HG03139 (cell line): ENCODE measurements around the gene TBXAS1.
"Not testable (repeated sequence)": the region's sequence is repeated elsewhere in the genome, so short reads cannot be mapped to it uniquely, and the experiment has no call there.

Experiments
- ATAC-seq: cut with Tn5 transposase; IDR thresholded peaks from one replicate; pipeline ENCODE4 v1.9.1; 2021; ENCODE audit not compliant: unreplicated experiment

TBXAS1 gene

GRCh38 chr7:139913021-139913844, 84.2 kb downstream of the TBXAS1 start:
- no peak for ATAC-seq

DNA sequence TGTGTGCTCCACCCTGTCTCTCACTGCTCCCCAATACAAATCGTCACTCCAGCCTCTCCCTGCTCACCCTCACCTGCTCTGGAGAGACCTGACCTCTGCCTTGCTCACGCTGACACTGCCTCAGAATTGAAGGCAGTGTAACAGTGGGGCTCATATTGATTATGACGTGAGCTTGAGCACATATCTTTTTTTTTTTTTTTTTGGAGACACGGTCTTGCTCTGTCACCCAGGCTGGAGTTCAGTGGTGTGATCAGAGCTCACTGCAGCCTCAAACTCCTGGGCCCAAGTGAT, 84.7 kb downstream of the TBXAS1 start:
- no peak for ATAC-seq

DNA sequence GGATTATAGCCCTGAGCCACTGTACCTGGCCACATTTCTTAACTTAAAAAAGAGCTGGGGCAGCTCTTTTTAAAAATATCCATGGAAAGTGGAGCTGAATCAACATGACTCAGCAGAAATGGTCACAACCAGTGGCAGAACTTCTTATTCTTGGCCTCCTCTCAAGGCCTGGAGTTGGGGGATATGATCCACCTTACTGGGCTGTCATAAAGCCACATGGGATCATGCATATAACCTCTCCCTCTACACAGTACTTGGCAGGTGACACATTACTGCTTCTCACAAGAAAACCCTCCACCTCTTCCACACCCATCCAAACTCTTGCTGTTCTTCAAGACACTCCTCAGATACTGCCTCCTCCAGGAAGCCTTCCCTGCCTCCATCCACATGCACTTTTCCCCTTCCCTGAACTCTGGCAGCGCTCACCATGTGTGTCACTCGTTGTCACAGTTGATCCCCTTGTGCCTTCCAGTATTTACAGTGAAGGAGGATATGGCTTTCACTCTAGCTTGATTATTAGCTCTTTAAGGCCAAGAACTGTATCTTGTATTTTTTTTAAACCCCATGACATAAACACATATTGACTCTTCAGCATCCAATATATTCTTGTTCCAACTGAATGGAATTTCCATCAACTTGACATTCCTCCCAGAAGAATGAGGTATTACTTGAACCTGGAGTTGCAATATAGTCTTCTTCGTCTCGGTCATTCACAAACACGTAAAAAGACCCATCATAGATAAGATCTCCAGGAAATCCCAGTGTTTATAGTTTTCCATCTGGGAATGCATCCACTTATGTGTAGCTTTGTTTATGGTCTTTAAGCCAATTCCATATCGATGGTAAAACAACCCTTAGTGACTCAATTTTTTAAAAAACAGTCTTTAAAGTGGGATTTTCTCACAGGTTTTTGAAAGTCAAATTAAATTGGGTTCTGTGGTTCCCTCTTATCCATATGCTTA, 85.5 kb downstream of the TBXAS1 start:
- ATAC-seq = no peak

- ATAC-seq = no peak
Observed at GRCh38 chr7:139915268-139915863, 86.3 kb downstream of the TBXAS1 start.

DNA sequence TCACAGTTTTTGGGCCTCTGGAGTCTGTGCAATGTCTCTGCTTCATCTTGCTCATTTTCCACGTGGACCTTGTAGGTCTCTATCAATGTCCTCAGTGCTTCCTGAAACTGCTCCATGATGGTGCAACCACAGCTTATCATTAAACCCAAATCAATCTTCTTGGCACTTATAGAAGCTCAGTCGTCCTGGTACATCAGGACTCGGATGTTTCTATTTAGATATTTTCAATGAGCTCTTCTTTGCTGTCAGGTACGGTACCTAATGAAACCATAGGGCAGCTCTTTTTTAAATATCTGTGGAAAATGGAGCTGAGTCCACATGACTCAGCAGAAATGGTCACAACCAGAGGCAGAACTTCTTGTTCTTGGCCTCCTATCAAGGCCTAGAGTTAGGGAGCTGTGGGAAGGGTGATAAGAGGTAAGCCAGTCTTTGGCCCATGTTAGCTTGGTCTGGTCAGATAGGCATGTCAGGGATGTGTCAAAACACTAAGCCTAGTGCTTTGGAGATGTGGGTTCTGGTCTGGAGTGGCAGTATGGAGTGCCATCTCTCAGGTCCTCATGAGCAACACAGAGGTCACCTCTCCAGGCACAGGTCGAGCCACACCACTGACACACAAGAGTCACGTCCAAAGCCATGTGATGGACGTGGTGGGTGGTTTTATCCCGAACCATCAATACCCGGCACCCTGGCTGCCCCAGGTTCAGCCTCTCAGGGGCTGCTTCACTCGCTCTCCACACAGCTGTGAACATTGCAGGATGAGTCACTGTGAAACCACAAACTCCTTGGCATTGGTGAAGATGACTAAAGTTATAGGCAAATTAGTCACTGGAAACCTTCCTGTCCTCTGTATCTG, 87.0 kb downstream of the TBXAS1 start:
- ATAC-seq = peak; percentile 82

- ATAC-seq = peak; percentile 73
Observed at GRCh38 chr7:139916717-139917395, 87.8 kb downstream of the TBXAS1 start.

- ATAC-seq = no peak
Observed at GRCh38 chr7:139917851-139918250, 88.8 kb downstream of the TBXAS1 start.

- ATAC-seq = no peak
Observed at GRCh38 chr7:139918480-139918879, 89.4 kb downstream of the TBXAS1 start.

GRCh38 chr7:139923090-139923489, 94.0 kb downstream of the TBXAS1 start:
- no peak for ATAC-seq

- ATAC-seq = no peak
Observed at GRCh38 chr7:139924461-139924860, 95.4 kb downstream of the TBXAS1 start.

DNA sequence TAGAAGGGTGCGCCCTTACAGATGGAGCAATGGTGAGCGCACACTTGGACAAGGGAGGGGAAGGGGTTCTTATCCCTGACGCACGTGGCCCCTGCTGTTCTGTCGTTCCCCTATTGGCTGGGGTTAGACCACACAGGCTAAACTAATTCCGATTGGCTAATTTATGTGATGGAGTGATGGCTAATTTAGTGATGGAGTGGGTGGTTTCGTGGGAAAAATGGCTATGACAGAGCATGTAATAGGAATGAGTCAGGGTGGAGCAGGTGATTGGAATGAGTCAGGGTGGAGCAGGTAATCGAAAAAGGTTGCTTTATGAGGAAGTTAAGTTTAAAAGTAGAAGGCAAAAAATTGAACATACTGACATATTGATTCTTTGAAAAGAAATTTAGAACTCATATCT, 100.2 kb downstream of the TBXAS1 start:
- ATAC-seq = not testable (repeated sequence)

GRCh38 chr7:139930286-139930965, 101.4 kb downstream of the TBXAS1 start:
- no peak for ATAC-seq

DNA sequence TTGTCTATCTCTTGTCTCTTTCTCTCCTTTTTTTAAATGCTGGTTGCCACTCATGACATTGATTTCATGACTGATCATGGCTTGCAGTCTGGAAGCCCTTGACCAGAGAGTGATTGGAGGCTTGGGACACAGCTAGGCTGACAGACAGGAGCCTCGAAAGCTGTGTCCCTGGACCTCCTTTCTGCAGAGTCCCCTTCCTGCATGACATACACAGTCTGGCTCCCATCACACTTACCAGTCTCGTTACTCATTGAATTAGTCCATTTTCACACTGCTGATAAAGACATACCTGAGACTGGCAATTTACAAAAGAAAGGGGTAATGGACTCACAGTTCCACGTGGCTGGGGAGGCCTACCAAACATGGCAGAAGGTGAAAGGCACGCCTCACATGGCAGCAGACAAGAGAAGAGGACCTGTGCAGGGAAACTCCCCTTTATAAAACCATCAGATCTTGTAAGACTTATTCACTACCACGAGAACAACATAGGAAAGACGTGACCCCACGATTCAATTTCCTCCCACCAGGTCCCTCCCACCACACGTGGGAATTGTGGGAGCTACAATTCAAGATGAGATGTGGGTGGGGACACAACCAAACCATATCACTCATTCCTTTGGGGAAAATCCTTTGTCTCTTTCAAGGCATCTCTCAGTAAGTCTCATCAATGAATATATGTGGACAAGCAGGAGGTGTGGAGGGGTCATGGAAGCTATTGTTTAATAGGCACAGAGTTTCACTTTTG, 102.3 kb downstream of the TBXAS1 start:
- no peak for ATAC-seq

- no peak for ATAC-seq
Observed at GRCh38 chr7:139932531-139932930, 103.5 kb downstream of the TBXAS1 start.

GRCh38 chr7:139936760-139937310, 107.8 kb downstream of the TBXAS1 start:
- no peak for ATAC-seq

- no peak for ATAC-seq
Observed at GRCh38 chr7:139937715-139938114, 108.7 kb downstream of the TBXAS1 start.

DNA sequence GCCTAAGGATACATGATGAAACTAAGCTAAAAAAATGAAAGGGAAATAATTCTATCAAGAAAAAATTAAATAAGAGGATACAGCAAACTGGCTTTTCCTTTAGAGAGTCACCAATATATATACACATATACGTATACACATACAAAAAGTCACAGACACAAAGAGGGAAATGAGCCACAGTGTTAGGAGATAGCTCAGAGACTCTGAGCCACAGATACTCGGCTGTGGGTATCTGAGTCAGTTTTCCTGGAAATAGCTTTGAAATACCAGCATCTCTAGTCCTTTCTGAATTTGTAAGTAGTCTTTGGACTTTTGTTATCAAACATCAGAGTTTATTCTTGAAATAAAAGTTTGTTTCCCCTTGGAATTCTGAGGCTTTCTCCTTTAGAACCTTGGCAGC, 111.8 kb downstream of the TBXAS1 start:
- ATAC-seq = no peak

GRCh38 chr7:139941421-139941820, 112.4 kb downstream of the TBXAS1 start:
- no peak for ATAC-seq

- ATAC-seq = no peak
Observed at GRCh38 chr7:139941866-139942265, 112.8 kb downstream of the TBXAS1 start.
